DND-41 (cell line): ENCODE measurements around the gene ZBED6.

Experiments used
- ATAC-seq: fragments of 200-7000 bp; cut with Tn5 transposase; 3 replicates; pipeline ENCODE4 v1.9.1; 2021; ENCODE audit warnings: low read depth; ENCODE audit not compliant: insufficient read depth
- DNase-seq: peaks from one replicate; pipeline ENCODE4 v3.0.0-alpha.2; 2020
- H2AFZ ChIP-seq: 2 replicates; pipeline ENCODE4 v1.6.0; 2012; ENCODE audit warnings: low read depth, low read length
- H3K27ac ChIP-seq: 2 replicates; pipeline ENCODE4 v1.5.1; 2012; ENCODE audit warnings: low read length, inconsistent platforms
- H3K27me3 ChIP-seq: fragments of 200-600 bp; sonication (generic); 2 replicates; pipeline ENCODE4 v1.6.0; 2012; ENCODE audit warnings: low read length, mild to moderate bottlenecking, inconsistent platforms; ENCODE audit not compliant: insufficient read depth, poor library complexity
- H3K36me3 ChIP-seq: 2 replicates; pipeline ENCODE4 v1.5.1; 2012; ENCODE audit warnings: low read length, inconsistent platforms; ENCODE audit not compliant: insufficient read depth
- H3K4me1 ChIP-seq: 2 replicates; pipeline ENCODE4 v1.5.1; 2012; ENCODE audit warnings: mild to moderate bottlenecking, low read length; ENCODE audit not compliant: insufficient read depth
- H3K4me2 ChIP-seq: 2 replicates; pipeline ENCODE4 v1.6.0; 2012; ENCODE audit warnings: mild to moderate bottlenecking, moderate library complexity, low read length, inconsistent platforms; ENCODE audit not compliant: insufficient read depth
- H3K4me3 ChIP-seq, 2 experiments: fragments of 200-600 bp in 1 of 2; shearing (Covaris generic) in 1 of 2; 2 replicates each; pipeline ENCODE4 v1.5.1; 2012 to 2016; ENCODE audit warnings: inconsistent platforms in 2 of 2, low read length in 2 of 2, mild to moderate bottlenecking in 2 of 2, low read depth in 1 of 2, moderate library complexity in 1 of 2
- H3K79me2 ChIP-seq: 2 replicates; pipeline ENCODE4 v1.6.0; 2012; ENCODE audit warnings: low read length, inconsistent platforms; ENCODE audit not compliant: insufficient read depth
- H3K9ac ChIP-seq: 2 replicates; pipeline ENCODE4 v1.6.0; 2012; ENCODE audit warnings: low read depth, mild to moderate bottlenecking, inconsistent platforms, low read length, moderate library complexity
- H3K9me3 ChIP-seq: 2 replicates; pipeline ENCODE4 v1.5.1; 2012; ENCODE audit warnings: low read length, moderate library complexity, mild to moderate bottlenecking, inconsistent platforms; ENCODE audit not compliant: insufficient read depth, severe bottlenecking
- H4K20me1 ChIP-seq: 2 replicates; pipeline ENCODE4 v1.6.0; 2012; ENCODE audit warnings: low read length; ENCODE audit not compliant: insufficient read depth
- EZH2 ChIP-seq: IDR thresholded peaks from 3 replicates; pipeline ENCODE4 v1.6.1; 2012; ENCODE audit warnings: borderline replicate concordance, low read depth, mild to moderate bottlenecking, moderate library complexity, low read length, inconsistent platforms; ENCODE audit not compliant: severe bottlenecking
- TF ChIP-seq, protein P1 (sequence below): IDR thresholded peaks from 2 replicates; pipeline ENCODE4 v1.5.1; 2012; ENCODE audit warnings: borderline replicate concordance, low read length, moderate library complexity, mild to moderate bottlenecking; ENCODE audit not compliant: poor library complexity, severe bottlenecking; ENCODE audit errors: extremely low read depth

Gene ZBED6

DNA sequence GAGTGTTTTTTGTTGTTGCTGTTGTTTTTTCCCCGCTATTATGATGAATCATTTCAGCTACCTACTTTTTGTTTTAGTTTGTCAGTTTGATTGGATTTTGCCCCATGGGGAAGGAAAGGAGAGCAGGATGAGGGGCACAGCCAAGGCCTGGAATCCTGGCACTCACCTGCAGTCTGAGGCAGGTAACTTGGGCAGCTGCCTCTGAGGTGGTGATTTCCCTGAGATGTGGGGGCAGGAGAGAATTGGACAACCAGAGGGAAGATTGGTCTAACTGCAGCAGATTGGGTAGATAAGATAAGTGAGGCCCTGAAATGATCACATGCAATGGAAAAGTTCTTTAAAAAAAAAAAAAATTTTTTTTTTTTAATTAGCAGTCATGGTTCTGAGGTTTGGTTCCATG lies 31.9 kb upstream of the ZBED6 start:
- H3K9ac ChIP-seq: peak overlapping the region; percentile 63
- DNase-seq (no peak), ATAC-seq (no peak)
- H3K4me2 ChIP-seq: no peak overlapping the region
- H3K4me3 ChIP-seq: no peak overlapping the region
- H3K36me3 ChIP-seq: no peaks in the 10 kb centered on the region
- H4K20me1 ChIP-seq: no peaks in the 10 kb centered on the region
- peak overlapping the region; percentile 97 for H3K27ac ChIP-seq
- peaks cover 13% of the 10 kb centered on the region for H3K79me2 ChIP-seq
- H3K4me1 ChIP-seq: peaks cover 44% of the 10 kb centered on the region
- no peak for TF ChIP-seq EZH2
- TF ChIP-seq, protein P1, sequence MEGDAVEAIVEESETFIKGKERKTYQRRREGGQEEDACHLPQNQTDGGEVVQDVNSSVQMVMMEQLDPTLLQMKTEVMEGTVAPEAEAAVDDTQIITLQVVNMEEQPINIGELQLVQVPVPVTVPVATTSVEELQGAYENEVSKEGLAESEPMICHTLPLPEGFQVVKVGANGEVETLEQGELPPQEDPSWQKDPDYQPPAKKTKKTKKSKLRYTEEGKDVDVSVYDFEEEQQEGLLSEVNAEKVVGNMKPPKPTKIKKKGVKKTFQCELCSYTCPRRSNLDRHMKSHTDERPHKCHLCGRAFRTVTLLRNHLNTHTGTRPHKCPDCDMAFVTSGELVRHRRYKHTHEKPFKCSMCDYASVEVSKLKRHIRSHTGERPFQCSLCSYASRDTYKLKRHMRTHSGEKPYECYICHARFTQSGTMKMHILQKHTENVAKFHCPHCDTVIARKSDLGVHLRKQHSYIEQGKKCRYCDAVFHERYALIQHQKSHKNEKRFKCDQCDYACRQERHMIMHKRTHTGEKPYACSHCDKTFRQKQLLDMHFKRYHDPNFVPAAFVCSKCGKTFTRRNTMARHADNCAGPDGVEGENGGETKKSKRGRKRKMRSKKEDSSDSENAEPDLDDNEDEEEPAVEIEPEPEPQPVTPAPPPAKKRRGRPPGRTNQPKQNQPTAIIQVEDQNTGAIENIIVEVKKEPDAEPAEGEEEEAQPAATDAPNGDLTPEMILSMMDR: no peak
- peak overlapping the region; percentile 90; the same call in 1 of the 2 replicates for H2AFZ ChIP-seq
- no peaks in the 10 kb centered on the region for H3K27me3 ChIP-seq
- no peaks in the 10 kb centered on the region for H3K9me3 ChIP-seq

DNA sequence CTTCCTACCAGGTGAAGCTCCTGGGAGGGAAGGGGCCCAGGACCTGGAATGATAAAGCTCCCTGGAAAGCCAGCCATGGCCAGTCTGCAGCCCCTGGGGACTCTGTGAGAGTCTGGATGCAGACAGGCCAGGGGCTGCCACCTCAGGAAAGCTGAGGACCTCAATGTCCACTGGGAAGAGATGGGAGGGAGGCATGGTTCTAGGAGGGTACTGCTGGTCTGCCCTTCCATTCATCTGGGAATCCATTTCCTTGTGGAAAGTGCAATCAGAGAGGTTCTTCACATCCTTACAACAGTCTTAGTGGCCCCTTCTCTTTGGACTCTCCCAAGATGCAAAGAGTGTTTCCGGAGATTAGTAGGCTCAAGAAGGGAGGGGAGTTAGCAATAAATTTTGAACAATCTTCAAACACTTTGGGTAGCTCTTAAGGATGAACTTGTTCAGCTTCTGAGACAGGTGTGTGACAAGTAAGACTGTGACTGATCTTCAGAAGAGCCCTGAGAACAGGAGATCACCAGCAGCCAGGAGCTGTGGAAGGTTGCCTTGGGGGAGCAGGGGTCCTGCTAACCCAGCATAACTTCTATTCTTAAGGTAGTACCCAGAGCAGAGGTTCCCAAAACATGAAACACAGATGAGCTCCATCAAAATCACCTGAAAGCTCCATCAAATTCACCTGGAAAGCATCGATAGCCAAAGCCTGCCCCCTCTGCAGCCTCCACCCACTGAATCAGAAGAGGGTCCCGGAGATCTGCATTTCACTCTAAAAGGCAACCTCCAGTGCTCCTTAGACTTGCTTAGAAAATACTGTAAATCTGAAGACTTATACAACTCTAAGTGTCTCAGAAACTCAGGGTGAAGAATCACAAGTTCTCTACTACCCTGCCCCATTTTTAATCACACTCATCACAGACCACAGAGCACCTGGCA lies 31.1 kb upstream of the ZBED6 start:
- H4K20me1 ChIP-seq: no peaks in the 10 kb centered on the region
- no peaks in the 10 kb centered on the region for H3K9me3 ChIP-seq
- peak overlapping the region; percentile 68 for H3K4me2 ChIP-seq
- peak overlapping the region; percentile 63 for H3K9ac ChIP-seq
- no peaks in the 10 kb centered on the region for H3K27me3 ChIP-seq
- TF ChIP-seq, protein P1: no peak
- TF ChIP-seq EZH2: no peak
- no peak for DNase-seq
- no peaks in the 10 kb centered on the region for H3K36me3 ChIP-seq
- H3K27ac ChIP-seq: peak overlapping the region; percentile 97
- H2AFZ ChIP-seq: peak overlapping the region; percentile 90
- peaks cover 47% of the 10 kb centered on the region for H3K4me1 ChIP-seq
- ATAC-seq: peak; percentile 6; the same call in 2 of the 3 replicates
- H3K4me3 ChIP-seq: peak overlapping the region; percentile 3 to 61; a peak in 3 of 4 replicates
- peaks cover 13% of the 10 kb centered on the region for H3K79me2 ChIP-seq

DNA sequence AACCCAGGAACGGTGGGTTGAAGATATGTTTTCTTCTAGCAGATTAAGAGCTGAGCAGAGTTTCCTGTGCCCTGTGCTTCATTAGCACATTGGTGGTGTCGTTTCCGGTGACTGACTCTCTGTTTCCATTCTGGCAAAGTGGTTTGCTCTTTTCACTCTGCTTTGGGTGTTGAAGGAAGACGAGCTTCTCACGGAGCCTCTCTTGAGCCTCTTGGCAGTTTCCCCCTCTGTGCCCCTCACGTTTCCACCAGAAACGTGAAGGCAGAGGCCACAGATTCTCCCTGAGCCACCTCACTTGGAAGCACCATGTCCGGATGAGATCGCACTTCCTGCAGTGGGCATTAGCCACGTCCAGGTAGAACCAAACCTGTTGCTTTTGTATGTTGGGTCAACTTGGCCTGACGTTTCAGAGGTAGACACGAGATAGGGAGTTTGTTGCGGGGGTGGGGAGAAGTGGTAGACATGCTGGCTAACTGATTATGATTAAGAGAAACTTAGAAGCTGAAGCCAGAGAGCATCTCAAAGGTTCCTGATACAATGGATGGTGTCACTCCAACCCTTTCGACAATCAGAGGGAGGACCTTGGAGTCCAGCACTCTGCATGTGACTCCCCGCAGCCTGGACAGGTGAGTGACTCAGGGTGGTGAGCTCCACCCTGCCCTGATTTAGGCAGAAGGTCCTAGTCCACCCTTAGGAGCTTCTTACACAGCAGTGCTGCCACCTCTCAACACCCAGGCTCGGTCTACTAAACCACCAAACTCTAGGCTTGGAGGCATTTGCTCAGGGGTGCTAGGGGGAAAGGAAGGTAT lies 30.2 kb upstream of the ZBED6 start, which contains the start of gene LAX1:
Gene LAX1 (plus strand): TSS at position 155 of the 809 bp plus-strand sequence. CDS start 383 bp downstream, at position 538.
- Histone ChIP-seq H4K20me1 (no peaks in the 10 kb centered on the region), H3K36me3 (no peaks in the 10 kb centered on the region), H3K4me3 (peak within 1 kb of the TSS; percentile 13 to 61; a peak in 3 of 4 replicates), H3K9me3 (no peaks in the 10 kb centered on the region), H3K9ac (peak within 1 kb of the TSS; percentile 63), H3K27ac (peak within 1 kb of the TSS; percentile 97), H3K27me3 (no peaks in the 10 kb centered on the region), H3K79me2 (peaks cover 13% of the 10 kb centered on the region), H2AFZ (peak within 1 kb of the TSS; percentile 90), H3K4me2 (peak within 1 kb of the TSS; percentile 68), H3K4me1 (peaks cover 47% of the 10 kb centered on the region)
- no peak for TF ChIP-seq EZH2
- TF ChIP-seq, protein P1: peak; percentile 26
- ATAC-seq: peak; percentile 95
- peak; percentile 85 for DNase-seq
